Myocyte (in vitro differentiated cells): Measurements from ENCODE around the gene TRIM62. TPM values are rescaled to one million over a fixed set of nuclear protein-coding genes. Genes with fewer than 3 reads are reported as not detected.

Source experiments
- DNase-seq: peaks from one replicate; pipeline ENCODE4 v3.0.0-alpha.2; 2012; ENCODE audit warnings: low read depth
- polyA plus RNA-seq: library from polyadenylated mRNA; unstranded; fragments of >200 nt; gene quantifications from one replicate; pipeline ENCODE4 v1.2.1, GENCODE V29; 2012; ENCODE audit warnings: missing spikeins
- total RNA-seq: library from RNA; depleted of rRNA; stranded (reverse); fragments of >200 nt; gene quantifications from 2 replicates; pipeline ENCODE4 v1.2.3, GENCODE V29; 2014

TRIM62 gene
- 16.8 and 20.8 TPM in 2 replicates for total RNA-seq
- polyA plus RNA-seq: 7.5 TPM

DNA sequence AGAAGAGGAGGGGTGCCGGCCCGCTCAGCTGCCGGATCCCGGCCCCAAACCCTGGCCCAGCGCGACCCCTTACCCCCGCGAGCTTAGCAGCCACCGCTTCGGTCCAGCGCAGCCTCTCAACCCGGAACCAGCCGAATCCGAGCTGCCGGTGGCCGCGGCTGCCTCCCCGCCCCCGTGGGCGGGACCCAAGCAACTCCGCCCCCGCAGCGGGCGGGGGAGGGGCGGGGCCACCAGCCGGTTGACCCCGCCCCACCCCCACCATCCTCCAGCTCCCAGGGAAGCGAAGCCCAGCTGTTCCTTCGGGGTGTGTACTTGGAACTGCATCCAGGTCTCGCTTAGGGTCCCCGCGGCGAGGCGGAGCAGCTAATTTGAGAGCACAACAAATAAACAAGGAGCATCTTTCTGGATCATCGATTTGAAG lies at the start of gene TRIM62:
Gene TRIM62 (minus strand): TSS at position 123 of the 421 bp plus-strand sequence. CDS start 611 bp downstream, outside the sequence.
- peak; percentile 96 for DNase-seq

- no peak for DNase-seq
Measured at GRCh38 chr1:33231166-33231565, 49.3 kb upstream of the TRIM62 start.

GRCh38 chr1:33228935-33229487 lies 47.2 kb upstream of the TRIM62 start:
- DNase-seq: peak; percentile 90

GRCh38 chr1:33225586-33225985 lies 43.7 kb upstream of the TRIM62 start:
- no peak for DNase-seq

DNA sequence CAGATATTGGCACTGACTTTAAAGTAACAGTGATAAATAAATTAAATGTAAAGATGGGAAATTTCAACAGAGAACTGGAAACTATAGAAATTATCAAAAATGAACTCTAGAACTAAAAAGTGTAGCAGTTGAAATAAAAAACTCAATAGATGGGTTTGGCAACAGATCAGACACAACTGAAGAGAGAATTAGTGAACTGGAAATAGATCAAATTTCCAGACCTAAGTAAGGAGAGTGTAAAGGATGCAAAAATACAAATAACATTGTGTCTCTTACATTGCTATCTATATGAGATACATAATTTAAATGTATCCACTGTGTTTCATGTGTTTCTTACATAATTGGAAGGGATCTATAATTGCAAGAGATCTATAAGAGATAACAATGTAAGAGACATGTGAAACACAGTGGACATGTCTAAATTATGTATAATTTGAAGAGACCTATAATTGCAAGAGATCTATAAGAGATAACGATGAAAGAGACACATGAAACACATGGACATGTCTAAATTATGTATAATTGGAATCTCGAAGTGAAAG lies 42.4 kb upstream of the TRIM62 start:
- no peak for DNase-seq

DNA sequence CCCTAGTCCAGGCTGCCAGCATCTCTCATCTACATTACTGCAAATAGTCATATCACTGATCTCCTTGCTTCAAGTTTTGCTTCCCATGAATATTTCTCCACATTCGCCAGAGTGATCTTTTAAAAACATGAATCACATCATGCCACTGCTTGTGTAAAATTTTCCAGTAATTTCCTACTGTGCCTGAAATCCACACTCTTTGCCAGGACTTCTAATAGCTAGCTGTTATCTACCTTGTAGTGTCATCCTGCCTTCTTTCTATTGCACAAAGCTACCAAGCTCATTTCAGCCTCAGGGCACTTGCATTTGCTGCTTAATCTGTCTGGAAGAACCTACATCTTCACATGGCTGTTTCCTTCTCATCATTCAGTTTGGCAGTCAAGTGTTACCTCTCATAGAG lies 40.5 kb upstream of the TRIM62 start:
- DNase-seq: no peak

DNA sequence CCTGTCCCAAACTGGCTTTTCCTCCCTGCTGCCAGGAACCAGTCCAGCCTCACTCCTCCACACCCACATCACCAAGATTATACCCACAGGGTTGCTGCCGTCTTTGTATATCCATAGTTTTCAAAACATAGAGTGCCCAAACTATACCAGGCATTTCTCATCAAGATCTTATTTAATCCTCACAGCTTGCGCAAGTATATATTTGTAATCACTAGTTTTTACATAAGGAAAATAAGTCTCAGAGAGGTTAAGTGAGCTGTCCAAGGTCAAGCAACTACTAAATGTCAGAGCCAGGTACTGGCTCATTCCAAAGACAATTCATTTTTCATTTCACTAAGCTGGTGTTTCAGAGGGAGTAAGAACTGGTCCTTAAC lies 39.5 kb upstream of the TRIM62 start:
- no peak for DNase-seq

- DNase-seq: peak; percentile 43
Measured at GRCh38 chr1:33220676-33221384, 39.0 kb upstream of the TRIM62 start.

GRCh38 chr1:33219886-33220661 lies 38.2 kb upstream of the TRIM62 start:
- no peak for DNase-seq

GRCh38 chr1:33211972-33212371 lies 30.1 kb upstream of the TRIM62 start:
- no peak for DNase-seq

DNA sequence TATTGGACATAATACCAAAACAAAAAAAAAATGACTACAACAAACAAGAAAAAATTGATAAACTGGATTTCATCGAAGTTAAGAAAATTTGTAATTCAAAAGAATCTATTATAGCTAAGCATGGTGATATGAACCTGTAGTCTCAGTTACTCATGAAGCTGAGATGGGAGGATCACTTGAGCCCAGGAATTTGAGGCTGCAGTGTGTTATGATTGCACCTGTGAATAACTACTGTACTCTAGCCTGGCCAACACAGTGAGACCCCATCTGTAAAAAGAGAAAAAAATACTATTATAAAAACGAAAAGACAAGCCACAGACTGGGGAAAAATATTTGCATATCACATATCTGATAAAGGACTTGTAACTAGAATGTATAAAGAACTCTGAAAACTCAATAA lies 24.5 kb upstream of the TRIM62 start:
- no peak for DNase-seq

DNA sequence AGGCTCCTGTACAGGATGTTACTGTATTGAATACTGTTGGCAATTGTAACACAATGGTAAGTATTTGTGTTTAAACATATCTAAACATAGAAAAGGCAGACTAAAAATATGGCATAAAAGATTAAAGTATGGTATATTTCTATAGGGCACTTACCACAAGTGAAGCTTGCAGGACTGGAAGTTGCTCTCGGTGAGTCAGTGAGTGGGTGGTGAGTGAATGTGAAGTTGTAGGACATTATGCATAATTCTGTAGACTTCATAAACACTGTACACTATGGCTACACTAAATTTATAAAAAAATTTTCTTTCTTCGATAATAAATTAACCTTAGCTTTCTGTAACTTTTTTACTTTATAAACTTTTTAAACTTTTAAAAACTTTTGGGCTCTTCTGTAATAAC lies 13.7 kb upstream of the TRIM62 start:
- DNase-seq: no peak

DNA sequence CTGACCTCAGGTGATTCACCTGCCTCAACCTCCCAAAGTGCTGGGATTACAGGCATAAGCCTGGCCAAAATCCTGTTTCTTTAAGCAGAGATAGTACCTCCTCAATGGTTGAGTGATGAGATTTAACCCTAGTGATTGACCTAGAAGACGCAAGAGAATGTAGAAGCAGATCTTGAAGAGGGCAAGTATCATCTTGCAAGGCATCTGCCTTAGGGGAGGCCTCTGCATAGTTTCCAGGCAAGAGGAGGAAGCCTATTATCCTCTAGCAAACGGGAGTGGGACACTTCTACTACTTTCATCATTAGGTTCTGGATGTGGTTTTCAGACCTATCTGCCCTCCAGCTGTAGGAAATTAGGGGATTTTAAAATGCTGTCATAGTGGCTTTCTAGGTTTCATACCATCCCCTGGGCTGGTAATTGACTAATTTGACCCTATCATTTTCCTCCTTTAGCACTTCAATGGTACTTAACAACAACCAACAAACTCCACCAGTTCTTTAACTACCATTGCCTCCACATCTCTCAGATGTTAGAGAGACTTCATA lies 10.0 kb upstream of the TRIM62 start:
- no peak for DNase-seq

GRCh38 chr1:33190701-33191100 lies 8.9 kb upstream of the TRIM62 start:
- no peak for DNase-seq

DNA sequence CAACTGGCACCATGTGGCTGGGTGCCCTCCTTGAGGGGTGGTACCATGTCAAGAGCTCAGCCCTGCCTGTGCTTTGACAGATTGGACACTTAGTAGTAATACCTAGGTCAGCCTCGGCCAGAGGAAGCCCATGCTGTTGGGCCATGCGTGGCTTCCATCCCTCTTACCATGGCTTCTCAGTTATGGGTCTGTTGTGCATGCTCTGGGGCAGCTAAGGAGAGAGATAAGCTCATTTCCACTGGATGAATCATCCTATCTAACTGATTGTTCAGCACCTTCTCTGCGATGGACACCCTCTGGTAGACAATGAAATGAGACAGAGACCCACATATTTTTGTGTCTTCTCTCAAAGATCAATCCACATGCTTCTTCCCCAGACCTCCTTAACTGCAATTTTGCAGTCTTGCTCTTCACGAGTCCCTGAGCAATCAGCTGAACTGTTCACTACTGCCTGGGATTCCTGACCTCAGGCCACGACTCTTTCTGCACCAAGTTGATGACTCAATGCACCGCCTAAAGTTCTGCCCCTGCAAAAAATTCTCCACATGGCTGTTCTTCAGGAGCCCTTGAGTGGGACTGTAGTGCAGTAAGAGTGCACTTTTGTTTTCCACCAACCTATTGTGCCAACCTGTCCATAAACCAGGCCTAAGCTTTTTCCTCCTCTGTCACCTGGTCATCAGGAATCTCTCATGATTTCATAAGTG lies 6.9 kb upstream of the TRIM62 start:
- DNase-seq: peak; percentile 27

GRCh38 chr1:33186936-33187335 lies 5.1 kb upstream of the TRIM62 start:
- DNase-seq: peak; percentile 32

DNA sequence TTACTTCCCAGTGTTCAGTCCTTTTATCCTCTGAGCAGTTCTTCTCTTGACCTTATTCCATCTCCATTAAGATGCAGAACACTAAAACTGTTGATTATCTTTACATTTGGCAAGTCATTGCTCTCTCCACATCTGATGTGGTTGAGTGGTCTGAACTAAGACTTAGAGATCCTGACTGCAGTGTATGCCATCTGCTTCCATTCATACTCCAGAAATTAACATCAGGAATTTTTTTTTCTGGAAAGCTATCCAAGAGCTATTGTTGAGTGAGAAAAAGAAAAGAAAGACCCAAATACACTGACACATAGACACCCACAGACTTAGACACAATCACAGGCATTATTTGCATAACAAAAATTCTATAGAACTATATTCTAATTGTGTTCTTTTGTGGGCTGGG lies 3.7 kb upstream of the TRIM62 start:
- no peak for DNase-seq

- DNase-seq: no peak
Measured at GRCh38 chr1:33183306-33183705, 1.5 kb upstream of the TRIM62 start.

DNA sequence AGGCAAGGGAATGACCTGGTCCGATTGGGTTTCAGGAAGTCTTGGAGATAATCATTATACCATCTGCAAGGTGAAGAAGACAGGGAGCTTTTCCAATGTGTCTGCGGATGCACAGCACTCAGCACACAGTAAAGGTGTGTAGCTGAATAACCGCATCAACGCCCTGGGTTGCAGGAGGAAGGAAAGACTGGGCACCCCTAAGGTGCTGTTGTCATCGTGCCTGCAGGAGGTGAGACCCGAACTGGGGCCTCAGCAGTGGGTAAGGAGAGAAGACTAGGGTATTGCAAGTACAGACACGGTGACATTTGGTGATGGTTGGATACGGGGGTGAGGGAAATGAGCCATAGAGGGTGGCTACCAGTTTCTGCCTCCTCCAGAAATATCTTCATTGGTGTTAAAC lies 1.1 kb upstream of the TRIM62 start:
- no peak for DNase-seq

GRCh38 chr1:33182401-33182841 lies 578 bp upstream of the TRIM62 start:
- DNase-seq: peak; percentile 66
